NCI-H146 treated with DMSO at 0.1 percent for 48 hours (cell line): ENCODE measurements around the gene OAS2.
"Not testable (repeated sequence)": the region's sequence is repeated elsewhere in the genome, so short reads cannot be mapped to it uniquely, and the experiment has no call there.

ENCODE experiments used
- DNase-seq: peaks from one replicate; lab custom pipeline; 2025; ENCODE audit not compliant: unreplicated experiment; lab: John Stamatoyannopoulos, UW

The OAS2 gene

DNA sequence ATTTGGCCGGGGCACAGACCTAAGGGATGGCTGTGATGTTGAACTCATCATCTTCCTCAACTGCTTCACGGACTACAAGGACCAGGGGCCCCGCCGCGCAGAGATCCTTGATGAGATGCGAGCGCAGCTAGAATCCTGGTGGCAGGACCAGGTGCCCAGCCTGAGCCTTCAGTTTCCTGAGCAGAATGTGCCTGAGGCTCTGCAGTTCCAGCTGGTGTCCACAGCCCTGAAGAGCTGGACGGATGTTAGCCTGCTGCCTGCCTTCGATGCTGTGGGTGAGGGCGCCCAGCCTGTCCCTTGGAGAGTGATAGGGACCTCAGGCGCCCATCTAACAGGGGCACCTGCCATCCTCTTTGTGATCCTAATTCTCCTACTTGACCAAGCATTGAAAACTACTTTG is 27.6 kb upstream of the OAS2 start:
- no peak for DNase-seq

DNA sequence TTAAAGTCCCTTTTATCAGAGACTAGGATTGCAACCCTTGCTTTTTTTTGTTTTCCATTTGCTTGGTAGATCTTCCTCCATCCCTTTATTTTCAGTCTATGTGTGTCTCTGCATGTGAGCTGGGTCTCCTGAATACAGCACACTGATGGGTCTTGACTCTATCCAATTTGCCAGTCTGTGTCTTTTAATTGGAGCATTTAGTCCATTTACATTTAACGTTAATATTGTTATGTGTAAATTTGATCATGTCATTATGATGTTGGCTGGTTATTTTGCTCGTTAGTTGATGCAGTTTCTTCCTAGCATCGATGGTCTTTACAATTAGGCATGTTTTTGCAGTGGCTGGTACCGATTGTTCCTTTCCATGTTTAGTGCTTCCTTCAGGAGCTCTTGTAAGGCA is 21.2 kb upstream of the OAS2 start:
- DNase-seq = not testable (repeated sequence)

DNA sequence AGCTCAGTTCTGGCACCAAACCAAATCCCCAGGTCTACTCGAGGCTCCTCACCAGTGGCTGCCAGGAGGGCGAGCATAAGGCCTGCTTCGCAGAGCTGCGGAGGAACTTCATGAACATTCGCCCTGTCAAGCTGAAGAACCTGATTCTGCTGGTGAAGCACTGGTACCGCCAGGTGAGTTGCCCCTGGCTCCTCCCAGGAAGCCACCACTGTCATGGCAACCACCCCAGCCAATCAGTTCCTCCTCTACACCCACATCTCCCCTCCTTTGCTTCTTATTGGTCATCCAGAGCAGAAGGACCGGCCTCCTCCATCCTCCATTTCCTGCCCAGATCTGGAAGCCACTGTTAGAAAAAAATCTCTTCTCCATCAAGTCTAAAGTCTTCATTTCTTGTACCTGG is 17.2 kb upstream of the OAS2 start:
- no peak for DNase-seq

DNA sequence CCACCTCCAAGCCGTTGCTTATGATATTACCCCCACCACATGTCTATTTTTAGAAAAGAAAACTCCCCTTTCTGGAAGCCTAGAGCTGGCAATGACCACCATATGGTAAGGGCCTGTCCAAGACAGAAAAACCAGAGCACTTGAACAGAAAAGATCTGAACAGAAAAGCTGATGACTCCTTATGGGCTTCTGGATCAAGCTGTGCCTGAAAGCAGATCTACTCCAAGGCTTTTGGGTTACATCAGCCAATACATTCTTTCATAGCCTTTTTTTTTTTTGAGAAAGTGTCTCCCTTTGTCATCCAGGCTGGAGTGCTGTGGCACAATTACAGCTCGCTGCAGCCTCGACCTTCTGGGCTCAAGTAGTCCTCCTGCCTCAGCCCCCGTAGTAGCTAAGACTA is 16.8 kb upstream of the OAS2 start:
- no peak for DNase-seq

DNA sequence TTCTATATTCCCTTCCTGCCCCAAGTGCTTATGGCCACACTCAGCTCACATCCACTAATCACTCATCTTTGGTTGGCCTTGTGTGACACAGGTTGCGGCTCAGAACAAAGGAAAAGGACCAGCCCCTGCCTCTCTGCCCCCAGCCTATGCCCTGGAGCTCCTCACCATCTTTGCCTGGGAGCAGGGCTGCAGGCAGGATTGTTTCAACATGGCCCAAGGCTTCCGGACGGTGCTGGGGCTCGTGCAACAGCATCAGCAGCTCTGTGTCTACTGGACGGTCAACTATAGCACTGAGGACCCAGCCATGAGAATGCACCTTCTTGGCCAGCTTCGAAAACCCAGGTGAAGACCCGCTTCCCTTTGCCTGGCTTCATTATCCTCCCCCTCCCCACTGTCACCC is 15.8 kb upstream of the OAS2 start:
- no peak for DNase-seq

DNA sequence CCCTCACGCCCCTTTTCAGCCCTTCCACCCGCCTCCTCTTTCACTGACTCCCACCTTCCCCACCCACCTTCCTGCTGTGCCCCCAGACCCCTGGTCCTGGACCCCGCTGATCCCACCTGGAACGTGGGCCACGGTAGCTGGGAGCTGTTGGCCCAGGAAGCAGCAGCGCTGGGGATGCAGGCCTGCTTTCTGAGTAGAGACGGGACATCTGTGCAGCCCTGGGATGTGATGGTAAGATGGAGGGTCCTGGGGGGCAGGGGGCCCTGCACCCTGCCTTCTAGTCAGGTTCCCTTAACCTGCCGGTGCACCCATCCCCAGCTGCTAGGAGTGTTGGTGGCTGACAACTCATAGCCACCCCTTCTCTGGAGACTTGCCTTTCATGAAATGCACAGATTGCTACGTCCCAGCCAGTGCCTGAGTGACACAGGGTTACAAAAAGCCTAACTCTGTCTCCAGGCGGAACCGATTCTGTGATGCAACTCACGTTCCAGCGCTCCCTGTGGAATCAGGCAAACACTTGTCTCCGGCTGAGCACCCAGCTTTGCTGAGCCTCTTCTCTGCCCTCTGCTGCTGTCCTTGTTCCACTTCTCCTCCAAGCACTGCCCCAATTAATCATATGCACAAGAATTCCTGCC is 15.0 kb upstream of the OAS2 start:
- DNase-seq = no peak

DNA sequence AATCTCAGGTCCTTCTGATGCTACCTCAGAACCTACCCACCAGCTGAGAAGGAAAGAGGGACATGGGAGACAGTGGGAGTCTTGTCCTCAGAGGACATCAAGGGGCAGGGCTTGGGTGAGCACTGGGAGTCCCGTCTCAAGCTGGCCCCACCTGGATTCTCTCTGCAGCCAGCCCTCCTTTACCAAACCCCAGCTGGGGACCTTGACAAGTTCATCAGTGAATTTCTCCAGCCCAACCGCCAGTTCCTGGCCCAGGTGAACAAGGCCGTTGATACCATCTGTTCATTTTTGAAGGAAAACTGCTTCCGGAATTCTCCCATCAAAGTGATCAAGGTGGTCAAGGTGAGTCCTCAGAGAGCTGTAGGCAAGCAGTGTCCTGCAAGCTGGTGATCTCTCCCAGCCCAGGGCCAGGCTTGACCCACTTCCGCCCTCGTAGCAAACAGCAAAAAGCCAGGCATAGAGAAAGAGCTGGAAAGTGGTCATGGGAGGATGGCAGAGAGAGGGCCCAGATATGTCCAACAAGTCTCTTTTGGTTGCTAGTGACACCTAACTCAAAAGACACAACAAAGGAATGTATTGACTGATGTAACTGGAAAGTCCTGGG is 14.2 kb upstream of the OAS2 start:
- DNase-seq = no peak

DNA sequence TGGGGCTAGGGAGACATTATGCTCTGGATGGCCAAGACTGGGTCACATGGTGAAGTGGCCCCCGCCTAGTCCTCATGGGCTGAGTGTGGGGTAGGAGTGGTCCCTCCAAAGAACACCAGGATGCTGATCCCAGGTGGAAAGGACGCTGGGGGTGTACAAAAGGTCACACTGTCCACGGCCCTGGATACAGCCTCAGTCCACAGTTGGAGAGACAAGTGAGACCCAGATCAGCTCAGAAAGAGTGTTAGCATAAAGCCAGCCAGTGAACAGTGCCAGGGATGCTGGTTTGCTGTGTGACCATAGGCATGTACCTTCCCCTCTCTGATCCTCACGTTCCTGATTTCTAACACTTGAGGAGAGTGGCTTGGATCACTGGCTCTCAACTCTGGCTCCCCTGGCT is 13.4 kb upstream of the OAS2 start:
- no peak for DNase-seq

DNA sequence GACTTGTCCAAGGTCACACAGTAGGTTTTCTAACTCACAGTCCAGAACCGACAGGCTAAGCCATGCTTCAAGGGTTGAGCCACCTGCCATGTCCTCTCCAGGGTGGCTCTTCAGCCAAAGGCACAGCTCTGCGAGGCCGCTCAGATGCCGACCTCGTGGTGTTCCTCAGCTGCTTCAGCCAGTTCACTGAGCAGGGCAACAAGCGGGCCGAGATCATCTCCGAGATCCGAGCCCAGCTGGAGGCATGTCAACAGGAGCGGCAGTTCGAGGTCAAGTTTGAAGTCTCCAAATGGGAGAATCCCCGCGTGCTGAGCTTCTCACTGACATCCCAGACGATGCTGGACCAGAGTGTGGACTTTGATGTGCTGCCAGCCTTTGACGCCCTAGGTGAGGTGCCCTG is 12.7 kb upstream of the OAS2 start:
- DNase-seq = no peak

DNA sequence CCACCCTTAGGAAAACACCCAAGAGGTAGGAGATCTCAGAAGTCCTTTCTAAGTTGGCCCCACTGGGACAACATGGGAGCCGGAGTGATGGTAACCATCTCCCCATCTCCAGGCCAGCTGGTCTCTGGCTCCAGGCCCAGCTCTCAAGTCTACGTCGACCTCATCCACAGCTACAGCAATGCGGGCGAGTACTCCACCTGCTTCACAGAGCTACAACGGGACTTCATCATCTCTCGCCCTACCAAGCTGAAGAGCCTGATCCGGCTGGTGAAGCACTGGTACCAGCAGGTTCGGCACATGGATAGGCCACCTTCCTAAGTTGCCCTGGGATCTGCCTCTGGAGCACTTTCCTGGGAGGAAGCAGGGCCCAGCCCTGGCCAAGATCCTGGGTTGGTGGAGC is 11.0 kb upstream of the OAS2 start:
- DNase-seq = no peak

DNA sequence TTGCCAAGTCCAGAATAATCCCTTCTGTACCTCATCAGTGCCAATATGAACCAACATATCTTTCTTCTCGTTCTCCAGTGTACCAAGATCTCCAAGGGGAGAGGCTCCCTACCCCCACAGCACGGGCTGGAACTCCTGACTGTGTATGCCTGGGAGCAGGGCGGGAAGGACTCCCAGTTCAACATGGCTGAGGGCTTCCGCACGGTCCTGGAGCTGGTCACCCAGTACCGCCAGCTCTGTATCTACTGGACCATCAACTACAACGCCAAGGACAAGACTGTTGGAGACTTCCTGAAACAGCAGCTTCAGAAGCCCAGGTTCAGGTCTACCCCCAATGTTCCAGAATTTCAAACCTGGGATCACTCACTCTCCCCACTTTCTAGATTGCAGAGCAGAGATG is 10.5 kb upstream of the OAS2 start:
- DNase-seq = no peak

DNA sequence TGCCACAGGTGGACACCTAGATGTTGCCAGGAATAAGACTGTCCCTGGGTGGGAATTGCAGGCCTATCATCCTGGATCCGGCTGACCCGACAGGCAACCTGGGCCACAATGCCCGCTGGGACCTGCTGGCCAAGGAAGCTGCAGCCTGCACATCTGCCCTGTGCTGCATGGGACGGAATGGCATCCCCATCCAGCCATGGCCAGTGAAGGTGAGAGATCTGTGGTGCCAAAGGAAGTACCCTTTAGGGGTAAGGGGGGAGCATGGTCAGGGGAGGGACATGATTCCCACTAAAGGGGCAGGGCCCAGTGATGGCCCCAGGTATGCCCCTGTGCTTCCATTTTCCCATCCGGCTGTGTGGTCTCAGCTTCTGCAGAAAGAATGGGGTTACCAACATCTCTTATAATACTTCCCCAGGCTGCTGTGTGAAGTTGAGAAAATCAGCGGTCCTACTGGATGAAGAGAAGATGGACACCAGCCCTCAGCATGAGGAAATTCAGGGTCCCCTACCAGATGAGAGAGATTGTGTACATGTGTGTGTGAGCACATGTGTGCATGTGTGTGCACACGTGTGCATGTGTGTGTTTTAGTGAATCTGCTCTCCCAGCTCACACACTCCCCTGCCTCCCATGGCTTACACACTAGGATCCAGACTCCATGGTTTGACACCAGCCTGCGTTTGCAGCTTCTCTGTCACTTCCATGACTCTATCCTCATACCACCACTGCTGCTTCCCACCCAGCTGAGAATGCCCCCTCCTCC is 8.6 kb upstream of the OAS2 start:
- DNase-seq = no peak

DNA sequence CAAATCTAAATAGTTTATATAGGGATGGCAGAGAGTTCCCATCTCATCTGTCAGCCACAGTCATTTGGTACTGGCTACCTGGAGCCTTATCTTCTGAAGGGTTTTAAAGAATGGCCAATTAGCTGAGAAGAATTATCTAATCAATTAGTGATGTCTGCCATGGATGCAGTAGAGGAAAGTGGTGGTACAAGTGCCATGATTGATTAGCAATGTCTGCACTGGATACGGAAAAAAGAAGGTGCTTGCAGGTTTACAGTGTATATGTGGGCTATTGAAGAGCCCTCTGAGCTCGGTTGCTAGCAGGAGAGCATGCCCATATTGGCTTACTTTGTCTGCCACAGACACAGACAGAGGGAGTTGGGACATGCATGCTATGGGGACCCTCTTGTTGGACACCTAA is 7.9 kb upstream of the OAS2 start:
- no peak for DNase-seq

DNA sequence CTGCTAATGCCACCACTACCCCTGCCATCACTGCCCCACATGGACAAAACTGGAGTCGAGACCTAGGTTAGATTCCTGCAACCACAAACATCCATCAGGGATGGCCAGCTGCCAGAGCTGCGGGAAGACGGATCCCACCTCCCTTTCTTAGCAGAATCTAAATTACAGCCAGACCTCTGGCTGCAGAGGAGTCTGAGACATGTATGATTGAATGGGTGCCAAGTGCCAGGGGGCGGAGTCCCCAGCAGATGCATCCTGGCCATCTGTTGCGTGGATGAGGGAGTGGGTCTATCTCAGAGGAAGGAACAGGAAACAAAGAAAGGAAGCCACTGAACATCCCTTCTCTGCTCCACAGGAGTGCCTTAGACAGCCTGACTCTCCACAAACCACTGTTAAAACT is 7.1 kb upstream of the OAS2 start:
- DNase-seq = no peak

DNA sequence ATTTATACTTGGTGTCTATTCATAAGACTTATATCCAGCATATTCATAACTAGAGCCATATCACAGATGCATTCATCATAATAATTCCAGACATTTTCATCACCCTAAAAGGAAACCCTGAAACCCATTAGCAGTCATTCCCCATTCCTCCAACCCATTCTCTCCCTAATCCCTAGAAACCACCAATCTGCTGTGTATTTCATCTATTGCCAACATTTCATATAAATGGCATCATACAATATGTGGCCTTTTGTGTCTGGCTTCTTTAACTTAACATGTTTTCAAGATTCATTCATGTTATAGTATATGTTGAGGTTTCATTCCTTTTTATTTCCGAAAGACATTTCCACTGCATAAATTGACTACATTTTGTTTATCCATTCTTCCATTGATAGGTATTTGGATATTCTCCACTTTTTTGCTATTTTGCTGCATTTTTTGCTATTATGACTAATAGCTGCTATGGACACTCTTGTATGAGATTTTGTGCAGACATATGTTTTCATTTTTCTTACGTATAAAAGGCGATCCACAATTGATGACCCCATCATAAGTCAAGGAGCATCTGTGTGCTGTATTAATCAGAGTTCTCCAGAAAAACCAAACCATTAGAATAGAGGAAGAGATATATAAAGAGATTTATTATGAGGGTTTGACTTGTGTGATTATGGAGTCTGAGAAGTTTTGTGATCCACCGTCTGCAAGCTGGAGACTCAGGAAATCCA is 5.1 kb upstream of the OAS2 start:
- DNase-seq = no peak

DNA sequence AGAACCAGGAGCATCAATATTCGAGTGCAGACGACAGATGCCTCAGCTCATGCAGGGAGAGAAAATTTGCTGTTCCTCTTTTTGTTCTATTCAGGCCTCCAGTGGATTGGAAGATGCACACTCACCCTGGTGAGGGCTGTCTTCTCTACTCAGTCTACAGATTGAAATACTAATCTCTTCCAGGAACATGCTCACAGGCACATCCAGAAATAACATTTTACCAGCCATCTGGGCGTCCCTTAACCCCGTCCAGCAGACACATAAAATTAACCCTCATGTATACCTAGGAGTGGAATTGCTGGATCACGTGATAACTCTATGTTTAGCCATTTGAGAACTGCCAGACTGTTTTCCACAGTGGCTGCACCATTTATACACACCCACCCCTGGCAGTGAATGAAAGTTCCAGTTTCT is 4.5 kb upstream of the OAS2 start:
- DNase-seq = no peak

DNA sequence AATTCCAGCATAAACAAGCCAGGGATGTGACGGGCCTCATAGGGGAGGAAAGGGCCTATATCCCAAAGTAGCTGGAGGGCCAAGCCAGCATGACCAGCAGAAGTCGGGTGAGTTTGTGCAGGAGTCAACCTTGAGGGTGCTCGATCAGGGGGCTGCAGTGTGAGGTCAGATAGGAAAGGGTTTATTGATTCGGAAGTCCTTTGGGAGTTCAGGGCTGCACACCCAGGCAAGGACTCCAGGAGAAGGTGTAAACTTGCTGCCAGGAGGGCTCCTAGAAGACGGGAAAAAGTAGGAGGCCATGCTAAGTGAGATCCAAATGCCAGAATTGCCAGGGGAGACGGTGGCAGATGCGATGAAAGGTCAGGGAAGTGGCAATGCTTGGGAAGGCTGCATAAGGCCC is 3.4 kb upstream of the OAS2 start:
- no peak for DNase-seq

DNA sequence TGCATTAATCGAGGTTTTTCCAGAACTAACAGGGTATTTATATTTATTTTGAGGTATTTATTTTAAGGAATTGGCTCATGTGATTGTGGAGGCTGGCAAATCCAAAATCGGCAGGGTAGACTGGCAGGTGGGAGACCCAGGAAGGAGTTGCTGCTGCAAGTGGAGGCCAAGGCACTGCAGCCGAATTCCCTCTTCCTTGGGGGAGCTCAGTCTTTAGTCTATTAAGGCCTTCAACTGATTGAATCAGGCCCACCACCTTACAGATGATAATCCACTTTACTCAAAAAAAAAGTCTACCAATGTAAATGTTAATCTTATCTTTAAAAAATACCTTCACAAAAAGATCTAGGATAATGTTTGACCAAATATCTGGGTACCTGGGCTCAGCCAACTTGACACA is 1.2 kb upstream of the OAS2 start:
- DNase-seq = no peak

DNA sequence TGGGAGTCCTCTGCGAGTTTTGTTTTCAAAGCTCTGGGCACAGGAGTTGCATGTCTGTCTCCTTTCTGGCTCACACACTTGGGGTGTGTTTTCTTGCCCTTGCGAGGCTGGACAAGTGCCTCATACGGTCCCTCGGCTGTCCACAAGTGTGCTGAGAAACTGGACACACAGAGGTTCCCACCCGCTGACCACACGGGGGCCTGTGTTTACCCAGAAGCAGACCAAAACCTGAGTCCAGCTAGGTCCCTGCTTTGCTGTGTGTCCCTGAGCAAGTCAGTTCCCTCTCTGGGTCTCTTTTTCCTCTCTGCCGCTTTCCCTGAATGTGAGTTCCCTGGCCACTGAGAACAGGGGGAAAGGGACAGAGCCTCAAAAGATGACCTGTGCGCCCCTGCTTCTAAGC is 678 bp upstream of the OAS2 start:
- no peak for DNase-seq

DNA sequence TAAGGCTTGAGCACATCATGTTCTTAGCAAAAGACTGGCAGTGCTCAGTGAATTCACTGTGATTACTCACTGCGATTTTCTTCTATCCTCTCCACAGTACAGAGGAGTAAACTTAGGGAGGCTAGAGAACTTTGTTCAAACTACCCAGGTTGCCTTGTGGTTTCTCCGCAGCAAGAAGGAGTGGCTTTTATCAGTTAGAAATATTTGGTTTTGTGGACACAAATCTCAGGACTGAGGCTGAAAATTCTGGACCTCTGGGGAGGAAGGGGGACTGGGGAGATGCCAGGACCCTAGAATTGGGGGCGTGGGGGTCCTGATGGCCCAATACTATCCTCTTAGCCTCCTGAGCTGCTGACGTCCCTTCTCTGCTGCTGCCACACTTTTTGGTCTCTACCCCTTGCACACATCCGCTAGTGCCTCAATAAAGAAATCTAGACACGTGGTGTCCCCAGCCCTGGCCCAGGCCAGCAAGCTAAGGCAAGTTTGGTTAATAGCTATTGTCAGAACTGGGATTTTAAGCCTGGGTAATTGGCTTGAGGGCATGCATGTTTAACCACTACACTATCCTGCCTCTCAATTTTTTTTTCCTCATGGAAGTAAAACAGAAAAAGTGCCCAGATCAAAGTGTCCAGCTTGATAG is 842 bp downstream of the OAS2 start:
- DNase-seq = no peak

DNA sequence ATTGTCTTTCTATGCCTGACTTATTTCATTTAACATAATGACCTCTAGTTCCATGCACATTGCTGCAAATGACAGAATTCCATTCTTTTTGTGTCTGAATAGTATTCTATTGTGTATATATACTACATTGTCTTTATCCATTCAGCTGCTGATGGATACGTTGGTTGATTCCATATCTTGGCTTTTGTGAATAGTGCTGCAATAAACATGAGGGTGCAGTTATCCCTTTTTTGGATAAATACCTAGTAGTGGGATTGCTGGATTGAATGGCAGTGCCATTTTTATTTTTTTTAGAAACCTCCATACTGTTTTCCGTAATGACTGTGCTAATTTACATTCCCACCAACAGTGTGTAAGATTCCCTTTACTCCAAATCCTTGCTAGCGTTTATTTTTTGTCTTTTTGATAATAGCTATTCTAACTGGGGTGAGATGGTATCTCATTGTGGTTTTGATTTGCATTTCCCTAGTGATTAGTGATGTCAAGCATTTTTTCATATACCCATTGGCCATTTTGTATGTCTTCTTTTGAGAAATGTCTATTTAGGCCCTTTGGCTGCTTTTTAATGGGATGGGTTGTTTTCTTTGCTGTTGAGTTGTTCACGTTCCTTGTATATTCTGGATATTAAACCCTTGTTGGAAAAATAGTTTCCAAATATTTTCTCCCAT is 2.3 kb downstream of the OAS2 start:
- DNase-seq = no peak
